ENCODE measurements around the gene MGAT1. TPM values are rescaled to one million over a fixed set of nuclear protein-coding genes. Genes with fewer than 3 reads are reported as not detected.

The MGAT1 gene
- total and polyA plus RNA-seq, 2 experiments from 2014 or later = 180 to 200 TPM

GRCh38 chr5:180799194-180799593 is 3.4 kb downstream of the MGAT1 start:
- peak overlapping the region; percentile 97 for H3K27ac ChIP-seq
- H3K4me3 ChIP-seq = peak overlapping the region; percentile 78
- no peaks in the 10 kb centered on the region for H3K9me3 ChIP-seq (ENCODE audit: low read depth)

DNA sequence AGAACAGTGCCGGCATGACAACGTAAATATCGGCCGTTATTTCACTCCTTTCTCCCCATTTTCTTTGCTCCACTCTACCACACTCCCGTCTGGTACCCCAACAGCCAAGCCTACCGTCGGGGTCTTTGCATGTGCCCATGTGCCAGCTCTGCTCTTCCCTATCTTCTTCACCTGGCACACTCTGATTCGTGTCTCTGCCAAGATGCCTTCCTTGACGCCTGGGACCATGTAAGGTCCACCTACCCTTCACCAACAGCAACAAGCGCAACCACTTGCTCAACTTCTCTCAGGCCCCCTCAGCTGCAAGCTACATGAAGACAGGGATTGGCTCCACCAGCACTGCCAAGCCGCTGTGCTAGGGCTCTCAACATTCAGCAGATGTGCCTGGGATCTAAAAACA is 4.4 kb downstream of the MGAT1 start:
- no peak overlapping the region for H3K4me3 ChIP-seq
- peak overlapping the region; percentile 97 for H3K27ac ChIP-seq
- in situ Hi-C loops (cut with MboI) = no loop called here
- no peaks in the 10 kb centered on the region for H3K27me3 ChIP-seq (replicated peaks; ENCODE audit: insufficient read depth)
- peaks cover 92% of the 10 kb centered on the region for H3K79me2 ChIP-seq (ENCODE audit: insufficient read depth)
- 0 out of 2 replicates have a peak, but pooled peaks cover 11% of the 10 kb centered on the region for H3K36me3 ChIP-seq (ENCODE audit: low read depth)
- H4K20me1 ChIP-seq (ENCODE audit: insufficient read depth) = peaks cover 36% of the 10 kb centered on the region
- H3K9ac ChIP-seq = no peak overlapping the region
- no peaks in the 10 kb centered on the region for H3K9me3 ChIP-seq (ENCODE audit: low read depth)
- H3K4me2 ChIP-seq (ENCODE audit: unreplicated experiment) = peak overlapping the region; percentile 22
- H3K9me2 ChIP-seq (ENCODE audit: insufficient read depth) = no peaks in the 10 kb centered on the region
- peaks cover 56% of the 10 kb centered on the region for H3K4me1 ChIP-seq (ENCODE audit: insufficient read depth)
- WGBS, 2 experiments (ENCODE audit: low coverage in 1 of 2, low lambda C conversion rate in 2 of 2, missing lambda C conversion rate in 2 of 2) = 79 to 84% methylated on average over 11 of the region's 11 CpGs
- peaks cover 35% of the 10 kb centered on the region for H3F3A ChIP-seq (ENCODE audit: insufficient read depth)
- H2AFZ ChIP-seq = no peak overlapping the region
- no peak for TF ChIP-seq EZH2phosphoT487 (IDR thresholded peaks at IDR 0.05; ENCODE audit: insufficient read depth, low read depth)
- DNase-seq = no peak

More at GRCh38 chr5:180799194-180799593, 3.4 kb downstream of the MGAT1 start:
- TF ChIP-seq EZH2 (IDR thresholded peaks at IDR 0.05; ENCODE audit: insufficient read depth, poor library complexity, severe bottlenecking) (no peak), EZH2phosphoT487 (IDR thresholded peaks at IDR 0.05; ENCODE audit: insufficient read depth, low read depth) (no peak)
- Histone ChIP-seq H3K4me2 (ENCODE audit: unreplicated experiment) (peak overlapping the region; percentile 86), H3F3A (ENCODE audit: insufficient read depth) (peaks cover 35% of the 10 kb centered on the region), H3K9ac (peak overlapping the region; percentile 99), H3K36me3 (ENCODE audit: low read depth) (0 out of 2 replicates have a peak, but pooled peaks cover 11% of the 10 kb centered on the region), H3K27me3 (replicated peaks; ENCODE audit: insufficient read depth) (no peaks in the 10 kb centered on the region), H3K79me2 (ENCODE audit: insufficient read depth) (peaks cover 90% of the 10 kb centered on the region), H3K9me2 (ENCODE audit: insufficient read depth) (no peaks in the 10 kb centered on the region), H3K4me1 (ENCODE audit: insufficient read depth) (peaks cover 65% of the 10 kb centered on the region), H2AFZ (no peak overlapping the region), H4K20me1 (ENCODE audit: insufficient read depth) (peaks cover 36% of the 10 kb centered on the region)
- in situ Hi-C loops (cut with MboI) = no loop called here
- 91 to 92% methylated on average over 4 of the region's 4 CpGs for WGBS, 2 experiments (ENCODE audit: low coverage in 1 of 2, low lambda C conversion rate in 2 of 2, missing lambda C conversion rate in 2 of 2)
- DNase-seq = no peak

DNA sequence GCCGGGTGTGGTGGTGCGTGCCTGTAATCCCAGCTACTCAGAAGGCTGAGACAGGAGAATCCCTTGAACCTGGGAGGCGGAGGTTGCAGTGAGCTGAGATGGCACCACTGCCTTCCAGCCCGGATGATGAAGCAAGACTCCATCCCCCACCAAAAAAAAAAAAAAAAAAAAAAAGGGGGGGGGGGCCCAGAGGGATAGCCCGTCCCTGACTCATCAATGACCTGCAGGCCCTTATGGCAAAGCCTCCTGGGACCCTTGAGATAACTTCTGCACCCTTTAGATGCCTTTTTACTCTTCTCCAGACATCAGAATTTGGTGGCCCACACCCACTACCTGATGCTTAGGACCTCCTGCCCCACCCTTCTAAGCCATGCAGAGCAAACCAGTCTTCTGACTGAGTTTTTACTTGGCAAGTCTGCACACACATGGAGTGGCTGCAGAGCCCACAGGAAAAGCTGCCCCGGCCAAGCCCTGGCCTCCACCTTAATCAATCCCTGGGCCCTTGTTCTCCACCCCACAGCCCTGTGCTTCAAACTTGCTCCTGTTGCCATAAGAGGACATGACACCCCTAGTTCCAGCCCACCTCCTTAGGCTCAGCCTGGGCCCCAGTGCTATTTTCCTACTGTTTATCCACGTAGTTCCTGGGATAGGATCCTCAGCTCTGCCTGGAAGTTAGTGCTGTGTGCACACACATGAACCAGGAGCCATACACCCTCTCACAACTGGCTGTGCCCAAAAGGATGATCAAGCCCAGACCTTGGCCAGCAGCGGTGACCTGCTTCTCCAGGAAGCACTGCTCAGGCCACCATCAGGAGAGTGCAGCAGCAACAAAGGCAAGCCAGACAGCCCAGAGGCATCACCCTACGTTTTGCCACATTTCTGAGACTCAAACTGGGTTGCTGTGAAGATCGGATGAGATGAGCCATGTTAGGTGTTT is 5.1 kb downstream of the MGAT1 start:
- Histone ChIP-seq H3K79me2 (ENCODE audit: insufficient read depth) (peaks cover 96% of the 10 kb centered on the region), H3K9me3 (ENCODE audit: low read depth) (no peaks in the 10 kb centered on the region), H3K9me2 (ENCODE audit: insufficient read depth) (no peaks in the 10 kb centered on the region), H3K36me3 (ENCODE audit: low read depth) (0 out of 2 replicates have a peak, but pooled peaks cover 11% of the 10 kb centered on the region), H3K9ac (no peak overlapping the region), H3K4me1 (ENCODE audit: insufficient read depth) (peaks cover 52% of the 10 kb centered on the region), H3K4me2 (ENCODE audit: unreplicated experiment) (peak overlapping the region; percentile 34), H2AFZ (no peak overlapping the region), H3K4me3 (no peak overlapping the region), H4K20me1 (ENCODE audit: insufficient read depth) (peaks cover 36% of the 10 kb centered on the region), H3K27ac (peak overlapping the region; percentile 20), H3F3A (ENCODE audit: insufficient read depth) (peaks cover 35% of the 10 kb centered on the region), H3K27me3 (replicated peaks; ENCODE audit: insufficient read depth) (no peaks in the 10 kb centered on the region)
- TF ChIP-seq EZH2 (IDR thresholded peaks at IDR 0.05; ENCODE audit: insufficient read depth, poor library complexity, severe bottlenecking) (no peak), EZH2phosphoT487 (IDR thresholded peaks at IDR 0.05; ENCODE audit: insufficient read depth, low read depth) (no peak)
- no peak for DNase-seq
- in situ Hi-C loops (cut with MboI) = no loop called here
- 49 to 54% methylated on average over 7 to 10 of the region's 10 CpGs for WGBS, 2 experiments (ENCODE audit: low coverage in 1 of 2, low lambda C conversion rate in 2 of 2, missing lambda C conversion rate in 2 of 2)

- peaks cover 17% of the 10 kb centered on the region; the same call in 1 of the 2 replicates for H3K36me3 ChIP-seq (ENCODE audit: low read depth)
- TF ChIP-seq EZH2 (IDR thresholded peaks at IDR 0.05; ENCODE audit: insufficient read depth, poor library complexity, severe bottlenecking) (no peak), EZH2phosphoT487 (IDR thresholded peaks at IDR 0.05; ENCODE audit: insufficient read depth, low read depth) (no peak)
- peaks cover 36% of the 10 kb centered on the region for H4K20me1 ChIP-seq (ENCODE audit: insufficient read depth)
- peaks cover 46% of the 10 kb centered on the region for H3K4me1 ChIP-seq (ENCODE audit: insufficient read depth)
- H3K9ac ChIP-seq = no peak overlapping the region
- H3K9me3 ChIP-seq (ENCODE audit: low read depth) = no peaks in the 10 kb centered on the region
- no peak overlapping the region for H3K27ac ChIP-seq
- H2AFZ ChIP-seq = no peak overlapping the region
- no peak overlapping the region for H3K4me2 ChIP-seq (ENCODE audit: unreplicated experiment)
- peaks cover 23% of the 10 kb centered on the region for H3F3A ChIP-seq (ENCODE audit: insufficient read depth)
- in situ Hi-C loops (cut with MboI) = no loop called here
- no peak for DNase-seq
- 95 to 98% methylated on average over 4 of the region's 4 CpGs for WGBS, 2 experiments (ENCODE audit: low coverage in 1 of 2, low lambda C conversion rate in 2 of 2, missing lambda C conversion rate in 2 of 2)
- H3K9me2 ChIP-seq (ENCODE audit: insufficient read depth) = no peaks in the 10 kb centered on the region
- H3K79me2 ChIP-seq (ENCODE audit: insufficient read depth) = peaks cover 100% of the 10 kb centered on the region
- no peak overlapping the region for H3K4me3 ChIP-seq
- no peaks in the 10 kb centered on the region for H3K27me3 ChIP-seq (replicated peaks; ENCODE audit: insufficient read depth)
Observed at GRCh38 chr5:180795771-180796313, 6.8 kb downstream of the MGAT1 start.

Data from GM23248 (cell line).